GM10248 (cell line): ENCODE measurements around the gene CFAP65.

Source experiments
- CTCF ChIA-PET: fragments of 300-600 bp; sonication (Branson Sonifier 250); formaldehyde crosslinking; extraction: SDS; loops from one replicate; lab custom pipeline; 2021; ENCODE audit warnings: antibody characterized with exemption; lab: Yijun Ruan, JAX
- POLR2A ChIA-PET: fragments of 350-650 bp; sonication (Branson Sonifier 250); formaldehyde crosslinking; extraction: SDS; loops from one replicate; lab custom pipeline; 2020; ENCODE audit warnings: antibody characterized with exemption; lab: Yijun Ruan, JAX
- DNase-seq: peaks from one replicate; pipeline ENCODE4 v3.0.0; 2012; ENCODE audit errors: extremely low spot score
- TF ChIP-seq, protein P1 (sequence below): IDR thresholded peaks from 2 replicates; pipeline ENCODE4 v1.5.1; 2012; ENCODE audit warnings: mild to moderate bottlenecking, low read depth; ENCODE audit errors: extremely low read depth, missing control alignments, control extremely low read depth

CFAP65 gene

DNA sequence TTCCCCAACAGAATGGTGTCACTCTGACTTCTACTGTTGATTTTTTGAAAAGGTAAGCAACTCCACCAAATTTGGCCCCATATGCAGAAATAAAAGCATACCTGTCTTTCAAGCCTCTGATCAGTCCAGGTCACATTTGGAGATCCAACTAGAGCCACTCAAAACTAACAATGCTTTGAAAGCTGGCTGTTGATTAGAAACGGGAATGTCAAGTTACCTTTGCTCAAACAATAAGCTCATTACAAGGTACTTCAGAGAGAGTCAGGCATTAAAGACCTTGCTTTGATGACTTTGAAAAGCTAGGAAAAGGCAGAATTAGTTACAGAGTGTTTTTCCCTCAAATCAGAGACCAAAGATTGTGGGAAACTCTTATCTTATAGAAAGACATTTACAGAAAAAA, 24.2 kb upstream of the CFAP65 start:
- TF ChIP-seq, protein P1, sequence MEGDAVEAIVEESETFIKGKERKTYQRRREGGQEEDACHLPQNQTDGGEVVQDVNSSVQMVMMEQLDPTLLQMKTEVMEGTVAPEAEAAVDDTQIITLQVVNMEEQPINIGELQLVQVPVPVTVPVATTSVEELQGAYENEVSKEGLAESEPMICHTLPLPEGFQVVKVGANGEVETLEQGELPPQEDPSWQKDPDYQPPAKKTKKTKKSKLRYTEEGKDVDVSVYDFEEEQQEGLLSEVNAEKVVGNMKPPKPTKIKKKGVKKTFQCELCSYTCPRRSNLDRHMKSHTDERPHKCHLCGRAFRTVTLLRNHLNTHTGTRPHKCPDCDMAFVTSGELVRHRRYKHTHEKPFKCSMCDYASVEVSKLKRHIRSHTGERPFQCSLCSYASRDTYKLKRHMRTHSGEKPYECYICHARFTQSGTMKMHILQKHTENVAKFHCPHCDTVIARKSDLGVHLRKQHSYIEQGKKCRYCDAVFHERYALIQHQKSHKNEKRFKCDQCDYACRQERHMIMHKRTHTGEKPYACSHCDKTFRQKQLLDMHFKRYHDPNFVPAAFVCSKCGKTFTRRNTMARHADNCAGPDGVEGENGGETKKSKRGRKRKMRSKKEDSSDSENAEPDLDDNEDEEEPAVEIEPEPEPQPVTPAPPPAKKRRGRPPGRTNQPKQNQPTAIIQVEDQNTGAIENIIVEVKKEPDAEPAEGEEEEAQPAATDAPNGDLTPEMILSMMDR, result no peak
- ChIA-PET POLR2A (no interaction called here), CTCF (interaction anchor here (0.9 to 13.0 kb wide), 9 partner anchors 9 to 89 kb away, joined by 3 to 208 read pairs (median 7); no protein-coding TSS in a partner anchor)
- no peak for DNase-seq

GRCh38 chr2:219062081-219062480, 20.8 kb upstream of the CFAP65 start:
- POLR2A ChIA-PET, result no interaction called here
- TF ChIP-seq, protein P1, result no peak
- CTCF ChIA-PET, result interaction anchor here (0.6 to 9.6 kb wide), 8 partner anchors 11 to 92 kb away, joined by 3 to 144 read pairs (median 10); no protein-coding TSS in a partner anchor
- DNase-seq, result no peak

- CTCF ChIA-PET, result interaction anchor here (1.0 to 9.6 kb wide), 9 partner anchors 11 to 102 kb away, joined by 3 to 144 read pairs (median 5); partner anchors contain the start of gene CDK5R2
- POLR2A ChIA-PET, result no interaction called here
- no peak for DNase-seq
- TF ChIP-seq, protein P1, result no peak
Measured at GRCh38 chr2:219060821-219061791, 19.8 kb upstream of the CFAP65 start, which contains the start of gene IHH. Gene IHH, minus strand, starts transcription at chr2:219060921. Its CDS starts 454 bp downstream, at chr2:219060467.

DNA sequence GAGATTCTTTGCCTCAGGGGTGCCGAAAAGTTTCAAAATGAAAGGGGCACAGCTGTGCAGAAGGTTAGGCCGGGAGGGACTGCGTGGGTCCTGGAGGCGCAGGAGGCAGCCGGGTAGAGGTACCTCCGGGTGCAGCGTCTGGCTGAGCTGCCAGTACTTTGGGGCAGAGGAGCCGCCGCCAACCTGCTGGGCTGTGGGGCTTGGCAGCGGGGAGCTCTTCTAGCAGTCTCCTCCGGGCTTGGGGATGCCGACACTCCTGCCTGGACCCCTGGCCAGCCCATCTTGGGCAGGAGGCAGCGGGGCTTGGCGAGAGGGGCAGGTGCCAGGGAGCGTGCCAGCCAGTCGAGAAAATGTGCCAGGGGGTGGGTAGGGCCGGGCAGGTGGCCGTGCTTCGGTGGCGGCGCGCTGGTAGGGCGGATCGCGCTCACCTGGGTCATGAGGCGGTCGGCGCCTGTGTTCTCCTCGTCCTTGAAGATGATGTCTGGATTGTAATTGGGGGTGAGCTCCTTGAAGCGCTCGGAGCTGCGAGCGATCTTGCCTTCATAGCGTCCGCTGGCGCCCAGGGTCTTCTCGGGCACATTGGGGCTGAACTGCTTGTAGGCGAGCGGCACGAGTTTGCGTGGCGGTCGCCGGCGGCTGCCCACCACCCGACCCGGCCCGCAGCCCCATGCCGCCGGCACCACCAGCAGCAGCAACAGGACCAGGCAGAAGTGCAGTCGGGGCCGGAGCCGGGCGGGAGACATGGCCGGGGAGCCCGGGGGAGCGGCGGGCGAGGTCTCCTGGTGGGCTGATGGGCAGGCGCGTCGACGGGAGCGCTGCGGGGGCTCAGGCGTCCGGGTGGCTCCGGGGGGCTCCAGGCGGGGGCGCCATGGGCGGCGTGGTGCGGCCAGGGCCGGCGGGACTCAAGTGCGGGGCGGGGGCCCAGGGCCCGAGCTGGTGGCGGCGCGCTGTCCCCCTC, 18.7 kb upstream of the CFAP65 start:
- no peak for DNase-seq
- POLR2A ChIA-PET, result no interaction called here

DNA sequence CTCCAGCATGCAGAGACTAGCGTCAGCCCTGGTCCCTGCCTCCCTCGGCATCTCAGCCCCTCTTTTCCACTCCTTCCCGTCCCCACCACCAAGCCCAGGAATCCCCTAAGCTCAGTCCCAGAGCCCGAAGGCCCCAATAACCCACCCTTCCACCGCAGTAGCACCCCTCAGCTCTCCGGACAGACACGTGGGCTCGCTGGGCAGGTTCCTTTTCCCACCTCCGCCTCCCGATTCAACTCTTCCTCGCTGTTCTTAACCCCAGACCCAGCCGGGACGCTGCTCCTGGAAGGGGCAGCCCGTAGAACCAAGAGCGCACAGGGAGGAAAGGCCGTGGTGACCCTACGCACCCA, 18.0 kb upstream of the CFAP65 start:
- CTCF ChIA-PET, result interaction anchor here (1.0 to 9.6 kb wide), 25 partner anchors 9 to 329 kb away, joined by 3 to 144 read pairs (median 12); partner anchors contain the start of genes CFAP65 and NHEJ1
- no peak for DNase-seq
- TF ChIP-seq, protein P1, result no peak
- POLR2A ChIA-PET, result no interaction called here

More for the DNA sequence above, 18.7 kb upstream of the CFAP65 start:
- CTCF ChIA-PET, result interaction anchor here (1.1 to 9.6 kb wide), 14 partner anchors 10 to 239 kb away, joined by 3 to 144 read pairs (median 14); partner anchors contain the start of gene CDK5R2
- TF ChIP-seq, protein P1, result no peak
